PC-9 (cell line): Measurements from ENCODE around the gene MAP3K2.

Source experiments
- CTCF ChIP-seq: fragments of 200-600 bp; sonication (generic); conservative IDR thresholded peaks from 2 replicates; pipeline ENCODE4 v1.6.1; 2017; ENCODE audit warnings: mixed run types, antibody characterized with exemption, mild to moderate bottlenecking, moderate library complexity
- EZH2 ChIP-seq: fragments of 200-600 bp; sonication (generic); IDR thresholded peaks from 2 replicates; pipeline ENCODE4 v1.8.0; 2017; ENCODE audit warnings: antibody characterized with exemption, low read depth

- TF ChIP-seq CTCF: no peak
- TF ChIP-seq EZH2: no peak
These were observed 131.4 kb downstream of the MAP3K2 start for GRCh38 chr2:127256381-127256780.
